Neural cell (in vitro differentiated cells): ENCODE data around the gene CACNA2D4.

Source experiments
- EZH2 ChIP-seq: fragments of 200-600, 300-800 bp; shearing (Covaris generic), sonication (generic); IDR thresholded peaks from 2 replicates; pipeline ENCODE4 v1.6.1; 2014; ENCODE audit warnings: antibody characterized with exemption, low read length, borderline replicate concordance, mild to moderate bottlenecking; ENCODE audit not compliant: insufficient read depth, poor library complexity, severe bottlenecking
- POLR2AphosphoS5 ChIP-seq: IDR thresholded peaks from 2 replicates; pipeline ENCODE4 v1.6.1; 2012
- TF ChIP-seq, protein P1 (sequence below): fragments of 450-650 bp; IDR thresholded peaks from 2 replicates; pipeline ENCODE4 v1.5.1; 2014; ENCODE audit warnings: antibody characterized with exemption, mild to moderate bottlenecking, moderate library complexity; ENCODE audit not compliant: poor library complexity, severe bottlenecking

DNA sequence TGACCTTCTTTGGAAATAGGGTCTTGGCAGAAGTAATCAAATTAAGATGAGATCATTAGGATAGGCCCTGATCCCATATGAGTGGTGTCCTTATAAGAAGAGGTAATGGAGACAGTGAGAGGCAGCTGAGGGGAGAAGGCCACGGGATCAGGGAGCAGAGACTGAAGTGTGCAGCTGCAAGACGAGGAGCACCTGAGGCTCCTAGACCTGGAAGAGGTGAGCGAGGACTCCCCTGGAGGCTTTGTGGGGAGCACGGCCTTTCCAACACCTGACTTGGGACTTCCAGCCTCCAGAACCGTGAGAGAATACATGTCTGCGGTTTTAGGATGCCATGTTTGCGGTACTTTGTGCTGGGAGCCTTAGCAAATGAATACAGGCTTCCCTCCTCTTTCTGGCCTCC is 60.6 kb downstream of the CACNA2D4 start:
- TF ChIP-seq, protein P1, sequence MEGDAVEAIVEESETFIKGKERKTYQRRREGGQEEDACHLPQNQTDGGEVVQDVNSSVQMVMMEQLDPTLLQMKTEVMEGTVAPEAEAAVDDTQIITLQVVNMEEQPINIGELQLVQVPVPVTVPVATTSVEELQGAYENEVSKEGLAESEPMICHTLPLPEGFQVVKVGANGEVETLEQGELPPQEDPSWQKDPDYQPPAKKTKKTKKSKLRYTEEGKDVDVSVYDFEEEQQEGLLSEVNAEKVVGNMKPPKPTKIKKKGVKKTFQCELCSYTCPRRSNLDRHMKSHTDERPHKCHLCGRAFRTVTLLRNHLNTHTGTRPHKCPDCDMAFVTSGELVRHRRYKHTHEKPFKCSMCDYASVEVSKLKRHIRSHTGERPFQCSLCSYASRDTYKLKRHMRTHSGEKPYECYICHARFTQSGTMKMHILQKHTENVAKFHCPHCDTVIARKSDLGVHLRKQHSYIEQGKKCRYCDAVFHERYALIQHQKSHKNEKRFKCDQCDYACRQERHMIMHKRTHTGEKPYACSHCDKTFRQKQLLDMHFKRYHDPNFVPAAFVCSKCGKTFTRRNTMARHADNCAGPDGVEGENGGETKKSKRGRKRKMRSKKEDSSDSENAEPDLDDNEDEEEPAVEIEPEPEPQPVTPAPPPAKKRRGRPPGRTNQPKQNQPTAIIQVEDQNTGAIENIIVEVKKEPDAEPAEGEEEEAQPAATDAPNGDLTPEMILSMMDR, result no peak
- TF ChIP-seq POLR2AphosphoS5, result no peak
- TF ChIP-seq EZH2, result no peak
